Osteoblast (primary cell): ENCODE results near the gene SLC9A9. TPM values are rescaled to one million over a fixed set of nuclear protein-coding genes. Genes with fewer than 3 reads are reported as not detected.
"Not testable (repeated sequence)": the region's sequence is repeated elsewhere in the genome, so short reads cannot be mapped to it uniquely, and the experiment has no call there.

Experiments
- DNase-seq: peaks from one replicate; pipeline ENCODE4 v3.0.0; 2011; ENCODE audit warnings: low spot score, mixed read lengths; ENCODE audit not compliant: insufficient read length; ENCODE audit errors: missing footprints
- H2AFZ ChIP-seq: 2 replicates; pipeline ENCODE4 v1.6.0; 2011; ENCODE audit warnings: mild to moderate bottlenecking, low read length
- H3K27ac ChIP-seq: 2 replicates; pipeline ENCODE4 v1.5.1; 2011; ENCODE audit warnings: mild to moderate bottlenecking, low read depth, low read length, moderate library complexity
- H3K27me3 ChIP-seq: 2 replicates; pipeline ENCODE4 v1.6.0; 2012; ENCODE audit warnings: mild to moderate bottlenecking, control low read depth, inconsistent platforms, low read length, moderate library complexity; ENCODE audit not compliant: insufficient read depth
- H3K36me3 ChIP-seq: 2 replicates; pipeline ENCODE4 v1.5.1; 2011; ENCODE audit warnings: mild to moderate bottlenecking, low read length, control low read depth, moderate library complexity; ENCODE audit not compliant: insufficient read depth
- H3K4me1 ChIP-seq: 2 replicates; pipeline ENCODE4 v1.5.1; 2011; ENCODE audit warnings: mild to moderate bottlenecking, low read length, control low read depth, moderate library complexity; ENCODE audit not compliant: insufficient read depth
- H3K4me2 ChIP-seq: 2 replicates; pipeline ENCODE4 v1.6.0; 2011; ENCODE audit warnings: mild to moderate bottlenecking, low read length; ENCODE audit not compliant: insufficient read depth
- H3K4me3 ChIP-seq: fragments of 200-600 bp; sonication (generic); 3 replicates; pipeline ENCODE4 v1.5.1; 2012; ENCODE audit warnings: mild to moderate bottlenecking, low read length, inconsistent platforms; ENCODE audit not compliant: insufficient read depth
- H3K79me2 ChIP-seq: 2 replicates; pipeline ENCODE4 v1.6.0; 2012; ENCODE audit warnings: mild to moderate bottlenecking, low read length, control low read depth, inconsistent platforms; ENCODE audit not compliant: insufficient read depth
- H3K9me3 ChIP-seq: 2 replicates; pipeline ENCODE4 v1.5.1; 2011; ENCODE audit warnings: low read depth, low read length, control low read depth
- H4K20me1 ChIP-seq: 2 replicates; pipeline ENCODE4 v1.6.0; 2012; ENCODE audit warnings: mild to moderate bottlenecking, low read length, control low read depth; ENCODE audit not compliant: insufficient read depth
- total RNA-seq: library from RNA; depleted of rRNA; stranded (reverse); fragments of >200 nt; gene quantifications from 2 replicates; pipeline ENCODE4 v1.2.3, GENCODE V29; 2012
- TF ChIP-seq, protein P1 (sequence below): IDR thresholded peaks from 2 replicates; pipeline ENCODE4 v1.5.1; 2011; ENCODE audit warnings: mild to moderate bottlenecking, low read depth, low read length, moderate library complexity; ENCODE audit errors: extremely low read depth

The SLC9A9 gene
- total RNA-seq, 1 donor = 6.5 TPM

- Histone ChIP-seq H3K9me3 (no peaks in the 10 kb centered on the region), H3K36me3 (no peaks in the 10 kb centered on the region), H3K27me3 (no peaks in the 10 kb centered on the region), H3K27ac (no peak overlapping the region), H4K20me1 (no peaks in the 10 kb centered on the region), H3K79me2 (no peaks in the 10 kb centered on the region), H3K4me1 (no peaks in the 10 kb centered on the region), H3K4me2 (no peak overlapping the region), H2AFZ (no peak overlapping the region), H3K4me3 (no peak overlapping the region)
- DNase-seq = no peak
- TF ChIP-seq, protein P1, sequence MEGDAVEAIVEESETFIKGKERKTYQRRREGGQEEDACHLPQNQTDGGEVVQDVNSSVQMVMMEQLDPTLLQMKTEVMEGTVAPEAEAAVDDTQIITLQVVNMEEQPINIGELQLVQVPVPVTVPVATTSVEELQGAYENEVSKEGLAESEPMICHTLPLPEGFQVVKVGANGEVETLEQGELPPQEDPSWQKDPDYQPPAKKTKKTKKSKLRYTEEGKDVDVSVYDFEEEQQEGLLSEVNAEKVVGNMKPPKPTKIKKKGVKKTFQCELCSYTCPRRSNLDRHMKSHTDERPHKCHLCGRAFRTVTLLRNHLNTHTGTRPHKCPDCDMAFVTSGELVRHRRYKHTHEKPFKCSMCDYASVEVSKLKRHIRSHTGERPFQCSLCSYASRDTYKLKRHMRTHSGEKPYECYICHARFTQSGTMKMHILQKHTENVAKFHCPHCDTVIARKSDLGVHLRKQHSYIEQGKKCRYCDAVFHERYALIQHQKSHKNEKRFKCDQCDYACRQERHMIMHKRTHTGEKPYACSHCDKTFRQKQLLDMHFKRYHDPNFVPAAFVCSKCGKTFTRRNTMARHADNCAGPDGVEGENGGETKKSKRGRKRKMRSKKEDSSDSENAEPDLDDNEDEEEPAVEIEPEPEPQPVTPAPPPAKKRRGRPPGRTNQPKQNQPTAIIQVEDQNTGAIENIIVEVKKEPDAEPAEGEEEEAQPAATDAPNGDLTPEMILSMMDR = no peak
Observed at GRCh38 chr3:143697975-143698374, 150.3 kb downstream of the SLC9A9 start.

GRCh38 chr3:143695333-143695732 lies 152.9 kb downstream of the SLC9A9 start:
- not testable (repeated sequence) for H3K4me2 ChIP-seq, H4K20me1 ChIP-seq, H3K36me3 ChIP-seq, H3K4me1 ChIP-seq, H3K27ac ChIP-seq, DNase-seq, H3K27me3 ChIP-seq, H3K4me3 ChIP-seq, H3K79me2 ChIP-seq, H3K9me3 ChIP-seq, H2AFZ ChIP-seq

- H3K27ac ChIP-seq = no peak overlapping the region
- no peaks in the 10 kb centered on the region for H3K79me2 ChIP-seq
- H3K27me3 ChIP-seq = no peaks in the 10 kb centered on the region
- no peaks in the 10 kb centered on the region for H3K4me1 ChIP-seq
- no peak overlapping the region for H3K4me3 ChIP-seq
- H3K9me3 ChIP-seq = no peaks in the 10 kb centered on the region
- H3K4me2 ChIP-seq = no peak overlapping the region
- TF ChIP-seq, protein P1 = no peak
- no peaks in the 10 kb centered on the region for H4K20me1 ChIP-seq
- H2AFZ ChIP-seq = no peak overlapping the region
- no peaks in the 10 kb centered on the region for H3K36me3 ChIP-seq
- no peak for DNase-seq
Observed at GRCh38 chr3:143693506-143693905, 154.8 kb downstream of the SLC9A9 start.

DNA sequence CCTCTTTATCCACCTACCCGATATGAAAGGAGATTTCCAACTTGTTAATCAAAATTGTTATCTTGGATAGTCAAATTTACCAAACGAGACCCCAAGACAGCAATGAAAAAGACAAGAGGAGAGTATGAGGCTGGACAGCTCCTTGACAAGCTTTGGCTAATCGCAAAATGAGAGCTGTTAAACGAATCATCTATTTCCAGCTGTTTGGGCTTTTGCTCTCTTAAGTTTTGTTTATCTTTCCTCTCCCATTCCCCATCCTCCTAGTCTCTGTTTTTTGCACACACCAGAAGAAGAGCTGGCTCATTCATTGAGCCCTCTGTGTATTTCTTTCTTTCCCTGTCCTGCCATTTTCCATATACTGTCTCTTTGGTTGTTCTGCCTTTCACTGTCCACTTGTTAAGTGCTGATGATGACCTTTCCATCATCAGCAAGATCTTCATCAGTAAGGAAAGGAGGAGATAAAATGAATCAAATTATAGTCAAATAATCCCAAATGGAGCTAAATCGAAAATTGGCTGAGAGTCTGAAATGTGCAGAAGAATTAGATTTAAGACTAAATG lies 161.6 kb downstream of the SLC9A9 start:
- Histone ChIP-seq H4K20me1 (no peaks in the 10 kb centered on the region), H3K36me3 (no peaks in the 10 kb centered on the region), H2AFZ (no peak overlapping the region), H3K79me2 (no peaks in the 10 kb centered on the region), H3K4me3 (no peak overlapping the region), H3K9me3 (no peaks in the 10 kb centered on the region), H3K4me1 (no peaks in the 10 kb centered on the region), H3K27ac (no peak overlapping the region), H3K4me2 (no peak overlapping the region), H3K27me3 (no peaks in the 10 kb centered on the region)
- TF ChIP-seq, protein P1 = no peak
- no peak for DNase-seq
